Right atrium auricular region (tissue), 2 donors: ENCODE measurements around the gene PPP6R2. TPM values are rescaled to one million over a fixed set of nuclear protein-coding genes. Genes with fewer than 3 reads are reported as not detected.

Source experiments
- DNase-seq: peaks from one replicate; pipeline ENCODE4 v3.0.0-alpha.2; 2019; ENCODE audit warnings: low spot score
- H3K27ac ChIP-seq, 2 donors: fragments of 200-600 bp; sonication (generic); 1 replicate in 1 of 2; 2 replicates in 1 of 2; pipeline ENCODE4 v1.5.1; 2016 to 2019
- H3K27me3 ChIP-seq, 2 donors: fragments of 200-600 bp; sonication (generic); one replicate each; pipeline versions ENCODE4 v1.5.1 to v1.6.0; 2017 to 2019
- H3K36me3 ChIP-seq: fragments of 200-600 bp; sonication (generic); one replicate; pipeline ENCODE4 v1.5.1; 2016
- H3K4me1 ChIP-seq, 2 donors: fragments of 200-600 bp; sonication (generic); one replicate each; pipeline versions ENCODE4 v1.5.1 to v1.6.0; 2017 to 2019
- H3K4me3 ChIP-seq, 2 donors: fragments of 200-600 bp; sonication (generic); 1 replicate in 1 of 2; 2 replicates in 1 of 2; pipeline ENCODE4 v1.5.1; 2017 to 2019; ENCODE audit warnings: mild to moderate bottlenecking in 1 of 2, moderate library complexity in 1 of 2
- H3K9me3 ChIP-seq, 2 donors: fragments of 200-600 bp; sonication (generic); one replicate each; pipeline ENCODE4 v1.5.1; 2019
- CTCF ChIP-seq, 2 donors: fragments of 200-600 bp; sonication (generic); IDR thresholded peaks; one replicate each; pipeline ENCODE4 v1.5.1; 2019; ENCODE audit warnings: antibody characterized with exemption in 2 of 2
- total RNA-seq, 2 donors: library from RNA; depleted of rRNA; stranded (reverse); fragments of >200 nt; gene quantifications; one replicate each; pipeline ENCODE4 v1.1.0, GENCODE V29; 2016

The PPP6R2 gene
- total RNA-seq, 2 donors from 2014 or later: 45.2 to 54.8 TPM

- no peaks in the 10 kb centered on the region for H3K9me3 ChIP-seq
- no peak for TF ChIP-seq CTCF (IDR thresholded peaks at IDR 0.05)
- H3K27me3 ChIP-seq: peaks cover 12 to 22% of the 10 kb centered on the region in 2 donors
- H3K36me3 ChIP-seq: no peaks in the 10 kb centered on the region
- H3K4me3 ChIP-seq: no peak overlapping the region
- DNase-seq: no peak
- peaks cover 0 to 31% of the 10 kb centered on the region in 2 donors for H3K4me1 ChIP-seq
- H3K27ac ChIP-seq: no peak overlapping the region
Measured at GRCh38 chr22:50477923-50478322, 134.8 kb downstream of the PPP6R2 start.

DNA sequence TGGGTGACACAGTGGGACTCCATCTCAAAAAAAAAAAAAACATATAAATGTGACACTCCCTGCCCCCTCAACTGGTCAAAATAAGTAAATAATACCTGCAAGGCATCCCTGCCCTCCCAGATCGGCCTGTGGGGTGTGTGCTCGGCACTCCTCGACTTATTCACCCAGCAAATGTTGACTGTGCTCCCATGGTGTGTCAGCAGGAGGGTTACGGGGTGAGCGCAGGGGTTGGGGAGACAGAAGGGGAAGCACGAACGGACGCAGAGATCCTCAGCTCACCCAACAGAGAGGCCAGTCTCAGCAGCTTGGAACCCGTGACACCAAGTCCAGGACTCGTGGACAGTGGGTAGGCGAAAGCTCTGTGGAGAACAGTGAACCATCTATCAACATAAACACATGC is 136.6 kb downstream of the PPP6R2 start:
- H3K27ac ChIP-seq: no peak overlapping the region
- no peaks in the 10 kb centered on the region for H3K36me3 ChIP-seq
- H3K9me3 ChIP-seq: no peaks in the 10 kb centered on the region
- H3K4me3 ChIP-seq: no peak overlapping the region
- TF ChIP-seq CTCF (IDR thresholded peaks at IDR 0.05): no peak
- peaks cover 12 to 23% of the 10 kb centered on the region in 2 donors for H3K27me3 ChIP-seq
- no peak for DNase-seq
- H3K4me1 ChIP-seq: peaks cover 0 to 19% of the 10 kb centered on the region in 2 donors

GRCh38 chr22:50481045-50481439 is 137.9 kb downstream of the PPP6R2 start:
- TF ChIP-seq CTCF (IDR thresholded peaks at IDR 0.05): no peak
- no peak overlapping the region for H3K27ac ChIP-seq
- no peaks in the 10 kb centered on the region for H3K36me3 ChIP-seq
- no peak for DNase-seq
- peaks cover 0 to 14% of the 10 kb centered on the region in 2 donors for H3K4me1 ChIP-seq
- peak overlapping the region; percentile 6 to 44 for H3K4me3 ChIP-seq
- H3K9me3 ChIP-seq: no peaks in the 10 kb centered on the region
- H3K27me3 ChIP-seq: peaks cover 12 to 23% of the 10 kb centered on the region in 2 donors

DNA sequence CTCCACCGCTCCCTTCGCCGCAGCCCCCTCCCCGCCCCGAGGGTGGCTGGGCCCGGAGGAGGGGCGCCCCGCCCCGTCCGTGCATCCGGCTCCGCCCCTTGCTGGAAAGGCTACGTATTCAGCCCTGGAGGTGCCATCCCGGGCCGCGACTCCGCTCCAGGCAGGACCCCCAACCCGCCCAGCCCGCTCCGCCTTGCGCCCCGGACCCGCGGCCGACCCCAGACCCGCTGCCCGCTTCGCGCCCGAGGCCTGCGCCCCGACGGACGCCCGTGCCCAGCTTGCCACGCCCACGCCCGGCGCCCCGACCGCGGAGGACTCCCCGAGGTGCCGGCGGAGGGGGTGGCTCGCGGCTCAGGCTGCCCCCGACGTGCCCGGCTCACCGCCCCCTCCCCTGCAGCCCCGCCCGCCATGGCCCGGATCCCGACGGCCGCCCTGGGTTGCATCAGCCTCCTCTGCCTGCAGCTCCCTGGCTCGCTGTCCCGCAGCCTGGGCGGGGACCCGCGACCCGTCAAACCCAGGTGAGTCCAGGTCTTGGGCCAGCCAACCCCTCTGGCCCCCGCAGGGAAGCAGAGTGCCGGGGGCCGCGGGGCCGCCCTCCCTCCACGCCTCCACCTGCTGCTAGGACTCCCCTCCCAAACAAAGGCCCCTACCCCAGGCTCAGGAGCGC is 138.4 kb downstream of the PPP6R2 start, which contains the start of gene ADM2:
TSS of gene ADM2 (plus strand) at position 104 of the 667 bp plus-strand sequence. CDS start at position 409, 305 bp downstream.
- Histone ChIP-seq H3K4me3 (peak within 1 kb of the TSS; percentile 6 to 44), H3K36me3 (no peaks in the 10 kb centered on the region), H3K27ac (no peak within 1 kb of the TSS), H3K4me1 (peaks cover 0 to 14% of the 10 kb centered on the region in 2 donors), H3K9me3 (no peaks in the 10 kb centered on the region), H3K27me3 (peaks cover 12 to 23% of the 10 kb centered on the region in 2 donors)
- DNase-seq: no peak
- TF ChIP-seq CTCF (IDR thresholded peaks at IDR 0.05): no peak

- no peak overlapping the region for H3K27ac ChIP-seq
- no peaks in the 10 kb centered on the region for H3K9me3 ChIP-seq
- DNase-seq: no peak
- H3K4me1 ChIP-seq: peaks cover 0 to 14% of the 10 kb centered on the region in 2 donors
- no peaks in the 10 kb centered on the region for H3K36me3 ChIP-seq
- H3K4me3 ChIP-seq: peak overlapping the region in 1 of 2 donors; percentile 44
- H3K27me3 ChIP-seq: peaks cover 12 to 23% of the 10 kb centered on the region in 2 donors
- TF ChIP-seq CTCF (IDR thresholded peaks at IDR 0.05): no peak
Measured at GRCh38 chr22:50482107-50483074, 139.3 kb downstream of the PPP6R2 start.
